Tibial nerve (tissue), 4 donors: ENCODE data around the gene SBNO2.

Experiments
- EP300 ChIP-seq, 2 donors: sonication (generic); formaldehyde crosslinking; IDR thresholded peaks; one replicate each; pipeline ENCODE4 v1.6.1; 2017; ENCODE audit warnings: antibody characterized with exemption in 2 of 2, mild to moderate bottlenecking in 1 of 2
- POLR2A ChIP-seq, 2 donors: fragments of 450-650 bp; IDR thresholded peaks; one replicate each; pipeline ENCODE4 v1.6.1; 2017; ENCODE audit warnings: antibody characterized with exemption in 2 of 2, mild to moderate bottlenecking in 2 of 2, moderate library complexity in 2 of 2
- TF ChIP-seq, protein P1 (sequence below), 5 experiments: fragments of 200-600 bp in 3 of 5; fragments of 450-650 bp in 2 of 5; sonication (generic) in 3 of 5; IDR thresholded peaks; one replicate each; pipeline ENCODE4 v1.5.1; 2016 to 2019; ENCODE audit warnings: antibody characterized with exemption in 5 of 5, mild to moderate bottlenecking in 3 of 5, moderate library complexity in 2 of 5

GRCh38 chr19:1146412-1146699, 27.7 kb downstream of the SBNO2 start:
- TF ChIP-seq, protein P1, sequence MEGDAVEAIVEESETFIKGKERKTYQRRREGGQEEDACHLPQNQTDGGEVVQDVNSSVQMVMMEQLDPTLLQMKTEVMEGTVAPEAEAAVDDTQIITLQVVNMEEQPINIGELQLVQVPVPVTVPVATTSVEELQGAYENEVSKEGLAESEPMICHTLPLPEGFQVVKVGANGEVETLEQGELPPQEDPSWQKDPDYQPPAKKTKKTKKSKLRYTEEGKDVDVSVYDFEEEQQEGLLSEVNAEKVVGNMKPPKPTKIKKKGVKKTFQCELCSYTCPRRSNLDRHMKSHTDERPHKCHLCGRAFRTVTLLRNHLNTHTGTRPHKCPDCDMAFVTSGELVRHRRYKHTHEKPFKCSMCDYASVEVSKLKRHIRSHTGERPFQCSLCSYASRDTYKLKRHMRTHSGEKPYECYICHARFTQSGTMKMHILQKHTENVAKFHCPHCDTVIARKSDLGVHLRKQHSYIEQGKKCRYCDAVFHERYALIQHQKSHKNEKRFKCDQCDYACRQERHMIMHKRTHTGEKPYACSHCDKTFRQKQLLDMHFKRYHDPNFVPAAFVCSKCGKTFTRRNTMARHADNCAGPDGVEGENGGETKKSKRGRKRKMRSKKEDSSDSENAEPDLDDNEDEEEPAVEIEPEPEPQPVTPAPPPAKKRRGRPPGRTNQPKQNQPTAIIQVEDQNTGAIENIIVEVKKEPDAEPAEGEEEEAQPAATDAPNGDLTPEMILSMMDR (IDR thresholded peaks at IDR 0.05) = no peak
- no peak for TF ChIP-seq POLR2A (IDR thresholded peaks at IDR 0.05)
- no peak for TF ChIP-seq EP300 (IDR thresholded peaks at IDR 0.05)
